Liver (tissue), 9 donors: ENCODE measurements around the gene MGAT1. TPM values are rescaled to one million over a fixed set of nuclear protein-coding genes. Genes with fewer than 3 reads are reported as not detected.
A peak's percentile ranks its signal among the peaks of the same experiment; 100 is the strongest.

ENCODE experiments used
- DNase-seq: peaks from one replicate; pipeline ENCODE4 v3.0.0-alpha.2; 2017; ENCODE audit warnings: low spot score
- H3K27ac ChIP-seq, 2 donors: one replicate each; pipeline ENCODE4 v1.7.0; 2013; ENCODE audit warnings: inconsistent platforms in 2 of 2, low read length in 2 of 2, control low read depth in 1 of 2, low read depth in 1 of 2, mild to moderate bottlenecking in 1 of 2
- H3K27me3 ChIP-seq, 4 donors: one replicate each; pipeline versions ENCODE4 v1.6.1 to v1.7.0; 2013; ENCODE audit warnings: low read length in 3 of 4, inconsistent platforms in 1 of 4, mild to moderate bottlenecking in 1 of 4, moderate library complexity in 1 of 4; ENCODE audit not compliant: control insufficient read depth in 4 of 4, insufficient read depth in 4 of 4
- H3K36me3 ChIP-seq, 4 donors: one replicate each; pipeline versions ENCODE4 v1.6.1 to v1.7.0; 2013; ENCODE audit warnings: low read length in 3 of 4, mild to moderate bottlenecking in 3 of 4, low read depth in 1 of 4, moderate library complexity in 1 of 4; ENCODE audit not compliant: control insufficient read depth in 4 of 4, insufficient read depth in 3 of 4
- H3K4me1 ChIP-seq, 4 donors: one replicate each; pipeline versions ENCODE4 v1.6.1 to v1.7.0; 2013; ENCODE audit warnings: low read length in 3 of 4, mild to moderate bottlenecking in 3 of 4, moderate library complexity in 1 of 4; ENCODE audit not compliant: control insufficient read depth in 4 of 4, insufficient read depth in 4 of 4
- H3K4me3 ChIP-seq, 3 donors: one replicate each; pipeline versions ENCODE4 v1.6.1 to v1.7.0; 2013; ENCODE audit warnings: low read length in 3 of 3, control low read depth in 1 of 3, low read depth in 1 of 3, mild to moderate bottlenecking in 1 of 3
- H3K9ac ChIP-seq, 2 donors: one replicate each; pipeline ENCODE4 v1.7.0; 2013; ENCODE audit warnings: low read length in 2 of 2, mild to moderate bottlenecking in 2 of 2, moderate library complexity in 2 of 2, control low read depth in 1 of 2, low read depth in 1 of 2
- H3K9me3 ChIP-seq, 4 donors: one replicate each; pipeline versions ENCODE4 v1.6.1 to v1.7.0; 2013; ENCODE audit warnings: low read length in 3 of 4; ENCODE audit not compliant: control insufficient read depth in 4 of 4
- CTCF ChIP-seq: fragments of 150-350 bp; IDR thresholded peaks from 2 replicates; pipeline ENCODE4 v1.5.1; 2017; ENCODE audit warnings: improper control_type of control experiment, low read depth, low read length; ENCODE audit not compliant: missing input control
- FOXA1 ChIP-seq: IDR thresholded peaks from 2 replicates; pipeline ENCODE4 v1.6.1; 2016; ENCODE audit warnings: antibody characterized with exemption
- HNF4A ChIP-seq, 2 donors: conservative IDR thresholded peaks; 2 replicates each; pipeline ENCODE4 v1.6.1; 2016; ENCODE audit warnings: antibody characterized with exemption in 2 of 2, mild to moderate bottlenecking in 2 of 2
- HNF4G ChIP-seq: IDR thresholded peaks from 2 replicates; pipeline ENCODE4 v1.6.1; 2016; ENCODE audit warnings: antibody characterized with exemption
- JUND ChIP-seq, 2 donors: IDR thresholded peaks; 2 replicates each; pipeline ENCODE4 v1.6.1; 2016; ENCODE audit warnings: antibody characterized with exemption in 2 of 2
- MAX ChIP-seq: IDR thresholded peaks from 2 replicates; pipeline ENCODE4 v1.6.1; 2016; ENCODE audit warnings: antibody characterized with exemption
- NR2F2 ChIP-seq: IDR thresholded peaks from 2 replicates; pipeline ENCODE4 v1.6.1; 2016; ENCODE audit warnings: antibody characterized with exemption
- RAD21 ChIP-seq, 2 donors: IDR thresholded peaks; 2 replicates each; pipeline ENCODE4 v1.6.1; 2016; ENCODE audit warnings: antibody characterized with exemption in 2 of 2, mild to moderate bottlenecking in 2 of 2
- RXRA ChIP-seq, 2 donors: IDR thresholded peaks; 2 replicates each; pipeline ENCODE4 v1.6.1; 2017 to 2018; ENCODE audit warnings: antibody characterized with exemption in 2 of 2, mild to moderate bottlenecking in 1 of 2
- SP1 ChIP-seq: IDR thresholded peaks from 2 replicates; pipeline ENCODE4 v1.6.1; 2018; ENCODE audit warnings: antibody characterized with exemption, mild to moderate bottlenecking
- TAF1 ChIP-seq: conservative IDR thresholded peaks from 2 replicates; pipeline ENCODE4 v1.6.1; 2016; ENCODE audit warnings: antibody characterized with exemption, mild to moderate bottlenecking
- YY1 ChIP-seq: IDR thresholded peaks from 2 replicates; pipeline ENCODE4 v1.6.1; 2016; ENCODE audit warnings: antibody characterized with exemption, mild to moderate bottlenecking
- WGBS: extraction: QIAGEN DNeasy Blood & Tissue Kit; methylation state at CpG from one replicate; pipeline ENCODE4 v1.1.7; 2013; 5-methylcytosine and 5-hydroxymethylcytosine counted together
- polyA plus RNA-seq, 2 donors: library from polyadenylated mRNA; stranded (reverse) in 1 of 2; unstranded in 1 of 2; fragments of 200-250 nt in 1 of 2; fragments of >200 nt in 1 of 2; fragmentation: Nextera tagmentation in 1 of 2; extraction: Ambion mirVana in 1 of 2; gene quantifications; one replicate each; pipeline versions ENCODE4 v1.2.1 to v1.2.3, GENCODE V29; 2013 to 2015
- total RNA-seq, 2 donors: library from RNA; depleted of rRNA; stranded (reverse); fragments of >200 nt; gene quantifications; one replicate each; pipeline ENCODE4 v1.2.3, GENCODE V29; 2014
- TF ChIP-seq, protein P1 (sequence below): IDR thresholded peaks from 2 replicates; pipeline ENCODE4 v1.6.1; 2016; ENCODE audit warnings: antibody characterized with exemption
- TF ChIP-seq, protein P2 (sequence below): IDR thresholded peaks from 2 replicates; pipeline ENCODE4 v1.6.1; 2016; ENCODE audit warnings: antibody characterized with exemption, mild to moderate bottlenecking
- TF ChIP-seq, protein P3 (sequence below): IDR thresholded peaks from 2 replicates; pipeline ENCODE4 v1.6.1; 2016; ENCODE audit warnings: antibody characterized with exemption
- donor health status: healthy.
- donor health status: healthy.
- donor health status: healthy.
- donor health status: healthy.
- donor health status: healthy.

Gene MGAT1
- total and polyA plus RNA-seq, 4 donors: 73.0 to 125 (median 97.7) TPM

DNA sequence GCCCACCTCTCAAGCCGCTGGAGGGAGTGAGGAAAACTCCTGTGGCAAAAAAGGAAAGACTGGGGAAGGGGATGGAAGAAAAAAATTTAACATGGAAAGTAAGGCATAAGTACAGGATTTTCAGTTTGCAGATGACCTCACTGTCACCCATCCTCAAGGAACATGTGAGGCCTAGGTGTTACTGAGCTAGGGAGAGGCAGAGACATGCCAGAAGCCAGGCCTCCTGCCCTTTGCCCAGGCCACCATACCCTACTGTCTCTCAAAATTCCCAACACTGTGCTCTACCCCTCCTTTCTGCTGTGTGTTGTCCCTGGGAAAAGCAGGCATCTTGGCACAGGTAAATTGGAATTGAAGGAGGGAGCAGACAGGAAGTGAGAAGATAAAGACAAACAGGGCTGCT, 4.4 kb upstream of the MGAT1 start:
- H3K9ac ChIP-seq: peak overlapping the region in 1 of 2 donors; percentile 42
- H3K27ac ChIP-seq: peak overlapping the region; percentile 4 to 36
- H3K4me3 ChIP-seq: peak overlapping the region; percentile 74 to 75 (median 74)
- no peak for DNase-seq
- no peaks in the 10 kb centered on the region for H3K9me3 ChIP-seq
- H3K36me3 ChIP-seq: no peaks in the 10 kb centered on the region
- H3K27me3 ChIP-seq: no peaks in the 10 kb centered on the region
- H3K4me1 ChIP-seq: peaks cover 16 to 73% (median 62%) of the 10 kb centered on the region in 4 donors
- WGBS: 45% methylated on average over 1 of the region's 1 CpG
- no peak for TF ChIP-seq RAD21 (IDR thresholded peaks at IDR 0.05)
- TF ChIP-seq HNF4G: no peak
- TF ChIP-seq FOXA1: no peak
- TF ChIP-seq YY1: no peak
- TF ChIP-seq, protein P1, sequence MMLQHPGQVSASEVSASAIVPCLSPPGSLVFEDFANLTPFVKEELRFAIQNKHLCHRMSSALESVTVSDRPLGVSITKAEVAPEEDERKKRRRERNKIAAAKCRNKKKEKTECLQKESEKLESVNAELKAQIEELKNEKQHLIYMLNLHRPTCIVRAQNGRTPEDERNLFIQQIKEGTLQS: no peak
- TF ChIP-seq TAF1: no peak
- TF ChIP-seq NR2F2: no peak
- TF ChIP-seq MAX: no peak
- no peak for TF ChIP-seq HNF4A (conservative IDR thresholded peaks at IDR 0.05)
- TF ChIP-seq, protein P2, sequence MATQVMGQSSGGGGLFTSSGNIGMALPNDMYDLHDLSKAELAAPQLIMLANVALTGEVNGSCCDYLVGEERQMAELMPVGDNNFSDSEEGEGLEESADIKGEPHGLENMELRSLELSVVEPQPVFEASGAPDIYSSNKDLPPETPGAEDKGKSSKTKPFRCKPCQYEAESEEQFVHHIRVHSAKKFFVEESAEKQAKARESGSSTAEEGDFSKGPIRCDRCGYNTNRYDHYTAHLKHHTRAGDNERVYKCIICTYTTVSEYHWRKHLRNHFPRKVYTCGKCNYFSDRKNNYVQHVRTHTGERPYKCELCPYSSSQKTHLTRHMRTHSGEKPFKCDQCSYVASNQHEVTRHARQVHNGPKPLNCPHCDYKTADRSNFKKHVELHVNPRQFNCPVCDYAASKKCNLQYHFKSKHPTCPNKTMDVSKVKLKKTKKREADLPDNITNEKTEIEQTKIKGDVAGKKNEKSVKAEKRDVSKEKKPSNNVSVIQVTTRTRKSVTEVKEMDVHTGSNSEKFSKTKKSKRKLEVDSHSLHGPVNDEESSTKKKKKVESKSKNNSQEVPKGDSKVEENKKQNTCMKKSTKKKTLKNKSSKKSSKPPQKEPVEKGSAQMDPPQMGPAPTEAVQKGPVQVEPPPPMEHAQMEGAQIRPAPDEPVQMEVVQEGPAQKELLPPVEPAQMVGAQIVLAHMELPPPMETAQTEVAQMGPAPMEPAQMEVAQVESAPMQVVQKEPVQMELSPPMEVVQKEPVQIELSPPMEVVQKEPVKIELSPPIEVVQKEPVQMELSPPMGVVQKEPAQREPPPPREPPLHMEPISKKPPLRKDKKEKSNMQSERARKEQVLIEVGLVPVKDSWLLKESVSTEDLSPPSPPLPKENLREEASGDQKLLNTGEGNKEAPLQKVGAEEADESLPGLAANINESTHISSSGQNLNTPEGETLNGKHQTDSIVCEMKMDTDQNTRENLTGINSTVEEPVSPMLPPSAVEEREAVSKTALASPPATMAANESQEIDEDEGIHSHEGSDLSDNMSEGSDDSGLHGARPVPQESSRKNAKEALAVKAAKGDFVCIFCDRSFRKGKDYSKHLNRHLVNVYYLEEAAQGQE: no peak

GRCh38 chr5:180806351-180807011, 3.9 kb upstream of the MGAT1 start:
- TF ChIP-seq MAX (no peak), SP1 (no peak), RAD21 (IDR thresholded peaks at IDR 0.05) (no peak)
- H3K4me1 ChIP-seq: peaks cover 16 to 75% (median 66%) of the 10 kb centered on the region in 4 donors
- peak overlapping the region; percentile 18 to 74 (median 74) for H3K4me3 ChIP-seq
- H3K27me3 ChIP-seq: no peaks in the 10 kb centered on the region
- peak overlapping the region in 1 of 2 donors; percentile 42 for H3K9ac ChIP-seq
- no peak for DNase-seq
- no peaks in the 10 kb centered on the region for H3K36me3 ChIP-seq
- 35% methylated on average over 9 of the region's 9 CpGs for WGBS
- no peaks in the 10 kb centered on the region for H3K9me3 ChIP-seq
- H3K27ac ChIP-seq: peak overlapping the region; percentile 4 to 32

DNA sequence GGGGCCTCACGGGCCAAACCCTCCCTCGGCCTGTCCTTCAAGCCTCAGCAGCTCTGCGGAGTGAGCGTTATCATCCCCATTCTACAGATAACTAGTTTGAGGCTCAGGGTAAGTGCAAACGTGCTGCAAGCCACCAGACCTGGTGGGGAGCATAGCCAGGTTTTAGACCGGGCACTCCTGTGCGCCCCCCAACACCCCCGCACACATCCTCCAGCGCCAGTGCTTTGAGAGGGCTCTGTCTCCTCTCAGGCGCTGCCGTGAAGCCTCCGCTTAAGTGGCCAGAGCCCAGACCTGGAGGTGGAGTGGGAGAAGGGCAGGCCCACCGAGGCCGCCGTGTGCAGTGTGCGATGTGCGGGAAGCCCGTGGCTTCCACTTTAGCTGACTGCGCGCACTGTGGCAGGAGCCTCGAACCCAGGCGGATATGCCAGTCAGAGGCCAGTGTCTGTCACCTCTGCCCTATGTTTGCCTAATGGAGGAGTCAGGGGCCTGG, 1.6 kb upstream of the MGAT1 start:
- Histone ChIP-seq H3K27me3 (no peaks in the 10 kb centered on the region), H3K36me3 (peaks cover 0 to under 1% (median 0%) of the 10 kb centered on the region in 4 donors), H3K9me3 (no peaks in the 10 kb centered on the region), H3K27ac (peak overlapping the region; percentile 87 to 96), H3K4me1 (peaks cover 21 to 89% (median 80%) of the 10 kb centered on the region in 4 donors), H3K4me3 (no peak overlapping the region), H3K9ac (no peak overlapping the region)
- WGBS: 75% methylated on average over 22 of the region's 22 CpGs
- DNase-seq: no peak
- no peak for TF ChIP-seq RAD21 (IDR thresholded peaks at IDR 0.05)
- TF ChIP-seq JUND (IDR thresholded peaks at IDR 0.05): no peak
- TF ChIP-seq CTCF: no peak
- no peak for TF ChIP-seq RXRA (IDR thresholded peaks at IDR 0.05)
- no peak for TF ChIP-seq FOXA1
- TF ChIP-seq, protein P3, sequence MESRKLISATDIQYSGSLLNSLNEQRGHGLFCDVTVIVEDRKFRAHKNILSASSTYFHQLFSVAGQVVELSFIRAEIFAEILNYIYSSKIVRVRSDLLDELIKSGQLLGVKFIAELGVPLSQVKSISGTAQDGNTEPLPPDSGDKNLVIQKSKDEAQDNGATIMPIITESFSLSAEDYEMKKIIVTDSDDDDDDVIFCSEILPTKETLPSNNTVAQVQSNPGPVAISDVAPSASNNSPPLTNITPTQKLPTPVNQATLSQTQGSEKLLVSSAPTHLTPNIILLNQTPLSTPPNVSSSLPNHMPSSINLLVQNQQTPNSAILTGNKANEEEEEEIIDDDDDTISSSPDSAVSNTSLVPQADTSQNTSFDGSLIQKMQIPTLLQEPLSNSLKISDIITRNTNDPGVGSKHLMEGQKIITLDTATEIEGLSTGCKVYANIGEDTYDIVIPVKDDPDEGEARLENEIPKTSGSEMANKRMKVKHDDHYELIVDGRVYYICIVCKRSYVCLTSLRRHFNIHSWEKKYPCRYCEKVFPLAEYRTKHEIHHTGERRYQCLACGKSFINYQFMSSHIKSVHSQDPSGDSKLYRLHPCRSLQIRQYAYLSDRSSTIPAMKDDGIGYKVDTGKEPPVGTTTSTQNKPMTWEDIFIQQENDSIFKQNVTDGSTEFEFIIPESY: no peak
- TF ChIP-seq, protein P2: no peak
